Measurements from ENCODE around the gene RNPEPL1. TPM values are rescaled to one million over a fixed set of nuclear protein-coding genes. Genes with fewer than 3 reads are reported as not detected.

The RNPEPL1 gene
- total RNA-seq, 4 donors from 2014 or later, result 57.3 to 135 (median 70.2) TPM

- 93% methylated on average over 3 of the region's 16 CpGs for WGBS
- no peak overlapping the region for H3K27ac ChIP-seq (replicated peaks in 1 of 4)
- TF ChIP-seq EP300 (IDR thresholded peaks at IDR 0.05), result no peak
- no peak overlapping the region for H3K4me3 ChIP-seq
- no peak for DNase-seq (ENCODE audit: extremely low spot score)
- intact Hi-C loops (cut with DNase I), result loop anchor here (5.0 kb wide), 1 partner anchor 37 kb away; no protein-coding TSS in a partner anchor
- H3K9me3 ChIP-seq, result no peaks in the 10 kb centered on the region
- peaks cover 0 to 28% (median 8%) of the 10 kb centered on the region in 4 donors for H3K36me3 ChIP-seq
- H3K4me1 ChIP-seq, result peaks cover 30 to 36% (median 34%) of the 10 kb centered on the region in 4 donors
- peaks cover 0 to 19% (median 0%) of the 10 kb centered on the region in 4 donors for H3K27me3 ChIP-seq
Measured at GRCh38 chr2:240555541-240556250, 12.6 kb upstream of the RNPEPL1 start.

GRCh38 chr2:240556553-240557100 is 11.7 kb upstream of the RNPEPL1 start:
- Histone ChIP-seq H3K4me3 (peak overlapping the region in 3 of 4 donors; percentile 57 to 62 (median 58)), H3K36me3 (peaks cover 0 to 25% (median 3%) of the 10 kb centered on the region in 4 donors), H3K4me1 (peaks cover 36 to 42% (median 39%) of the 10 kb centered on the region in 4 donors), H3K27me3 (peaks cover 0 to 19% (median 0%) of the 10 kb centered on the region in 4 donors), H3K9me3 (no peaks in the 10 kb centered on the region), H3K27ac (replicated peaks in 1 of 4) (no peak overlapping the region)
- peak in 1 of 3 experiments; percentile 32 for TF ChIP-seq CTCF (IDR thresholded peaks at IDR 0.05)
- TF ChIP-seq EP300 (IDR thresholded peaks at IDR 0.05), result no peak
- no peak for TF ChIP-seq POLR2A (IDR thresholded peaks at IDR 0.05; ENCODE audit: low read depth)
- no peak for TF ChIP-seq POLR2AphosphoS5 (IDR thresholded peaks at IDR 0.05)
- intact Hi-C loops (cut with DNase I), result loop anchor here (5.0 kb wide), 1 partner anchor 36 kb away; no protein-coding TSS in a partner anchor
- WGBS, result 57% methylated on average over 9 of the region's 9 CpGs
- no peak for DNase-seq (ENCODE audit: extremely low spot score)

- WGBS, result 40% methylated on average over 21 of the region's 51 CpGs
- Histone ChIP-seq H3K9me3 (no peaks in the 10 kb centered on the region), H3K4me1 (peaks cover 42 to 48% (median 45%) of the 10 kb centered on the region in 4 donors), H3K27me3 (peaks cover 0 to 19% (median 0%) of the 10 kb centered on the region in 4 donors), H3K4me3 (peak overlapping the region; percentile 53 to 62 (median 58)), H3K36me3 (peaks cover 0 to 20% (median 2%) of the 10 kb centered on the region in 4 donors), H3K27ac (replicated peaks in 1 of 4) (no peak overlapping the region)
- no peak for DNase-seq (ENCODE audit: extremely low spot score)
- intact Hi-C loops (cut with DNase I), result loop anchor here (5.0 kb wide), 1 partner anchor 35 kb away; no protein-coding TSS in a partner anchor
- TF ChIP-seq POLR2AphosphoS5 (IDR thresholded peaks at IDR 0.05) (no peak), CTCF (IDR thresholded peaks at IDR 0.05) (no peak), POLR2A (IDR thresholded peaks at IDR 0.05; ENCODE audit: low read depth) (no peak), EP300 (IDR thresholded peaks at IDR 0.05) (no peak)
Measured at GRCh38 chr2:240557101-240557751, 11.1 kb upstream of the RNPEPL1 start.

DNA sequence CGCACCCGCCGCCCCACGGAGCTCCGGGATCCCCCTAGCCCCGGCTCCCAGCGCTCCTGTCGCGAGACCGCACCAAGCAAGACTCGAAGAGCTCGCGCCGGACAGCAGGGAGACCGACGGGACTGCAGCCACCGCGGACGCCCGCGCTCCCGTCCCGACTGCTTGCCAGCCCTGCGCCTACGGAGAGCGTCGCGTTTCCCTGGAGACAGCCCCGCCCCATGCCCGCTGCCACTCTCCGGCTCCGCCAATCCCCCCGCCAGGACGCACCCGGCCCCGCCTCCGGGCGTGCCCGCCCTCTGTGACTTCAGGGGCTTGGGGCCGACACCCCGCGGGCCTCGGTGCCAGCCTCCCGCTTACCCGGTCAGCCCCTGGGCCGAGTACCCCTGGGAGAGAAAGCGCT is 10.5 kb upstream of the RNPEPL1 start, which contains the start of gene ANKMY1:
Gene ANKMY1 (minus strand): TSS at position 181 of the 400 bp plus-strand sequence. CDS start 653 bp downstream, outside the sequence.
- no peak for DNase-seq (ENCODE audit: extremely low spot score)
- Histone ChIP-seq H3K9me3 (no peaks in the 10 kb centered on the region), H3K4me3 (peak within 1 kb of the TSS; percentile 53 to 62 (median 58)), H3K4me1 (peaks cover 46 to 51% (median 48%) of the 10 kb centered on the region in 4 donors), H3K27ac (replicated peaks in 1 of 4) (no peak within 1 kb of the TSS), H3K27me3 (peaks cover 0 to 19% (median 0%) of the 10 kb centered on the region in 4 donors), H3K36me3 (peaks cover 0 to 16% (median 1%) of the 10 kb centered on the region in 4 donors)
- intact Hi-C loops (cut with DNase I), result loop anchor here (5.0 kb wide), 1 partner anchor 34 kb away; no protein-coding TSS in a partner anchor
- TF ChIP-seq EP300 (IDR thresholded peaks at IDR 0.05), result no peak
- WGBS, result 40% methylated on average over 2 of the region's 47 CpGs

DNA sequence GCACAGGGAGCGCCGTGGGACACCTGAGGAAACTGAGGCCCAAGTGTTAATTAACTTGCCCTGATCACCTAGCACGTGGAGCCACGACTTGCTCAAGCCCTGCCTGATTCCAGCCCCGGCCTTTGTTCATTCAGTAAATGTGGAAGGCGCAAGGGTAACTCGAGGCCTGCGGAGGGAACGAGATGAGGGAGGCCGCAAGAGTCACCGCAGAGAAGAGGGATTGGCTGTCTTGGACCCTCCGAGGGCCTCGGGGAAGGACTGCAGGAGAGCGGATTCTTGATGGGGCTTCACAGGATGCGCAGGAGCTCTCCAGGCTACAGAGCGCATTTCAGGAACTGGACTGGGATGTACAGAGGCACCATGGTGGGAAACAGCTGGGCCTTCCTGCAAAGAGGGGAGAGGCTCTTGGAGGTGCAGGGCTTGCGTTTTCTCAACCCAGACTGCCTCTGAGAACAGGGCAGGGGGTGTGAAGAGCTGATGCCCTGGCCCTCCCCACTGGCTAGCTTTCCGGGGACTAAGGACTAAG is 10.0 kb upstream of the RNPEPL1 start:
- no peaks in the 10 kb centered on the region for H3K9me3 ChIP-seq
- no peak overlapping the region for H3K27ac ChIP-seq (replicated peaks in 1 of 4)
- 76% methylated on average over 17 of the region's 18 CpGs for WGBS
- H3K27me3 ChIP-seq, result peaks cover 0 to 19% (median 0%) of the 10 kb centered on the region in 4 donors
- intact Hi-C loops (cut with DNase I), result loop anchor here (5.0 kb wide), 1 partner anchor 34 kb away; no protein-coding TSS in a partner anchor
- H3K4me1 ChIP-seq, result peaks cover 46 to 51% (median 49%) of the 10 kb centered on the region in 4 donors
- peak overlapping the region; percentile 53 to 62 (median 58) for H3K4me3 ChIP-seq
- TF ChIP-seq POLR2AphosphoS5 (IDR thresholded peaks at IDR 0.05) (no peak), EP300 (IDR thresholded peaks at IDR 0.05) (no peak), CTCF (IDR thresholded peaks at IDR 0.05) (no peak), POLR2A (IDR thresholded peaks at IDR 0.05; ENCODE audit: low read depth) (no peak)
- no peak for DNase-seq (ENCODE audit: extremely low spot score)
- peaks cover 0 to 14% (median 0%) of the 10 kb centered on the region in 4 donors for H3K36me3 ChIP-seq
